Measurements from ENCODE around the gene UNC5A.

Gene UNC5A

GRCh38 chr5:176881021-176881749 lies 70.8 kb downstream of the UNC5A start:
- peak overlapping the region; percentile 52 for H3K23ac ChIP-seq (ENCODE audit: low read depth, low read length, poor library complexity)
- H3K9me3 ChIP-seq (replicated peaks in 1 of 2; ENCODE audit: control insufficient read depth in 2 of 2, insufficient read depth in 1 of 2, low read depth in 1 of 2, low read length in 2 of 2) = no peaks in the 10 kb centered on the region
- H3K18ac ChIP-seq (ENCODE audit: low read length) = peak overlapping the region; percentile 65
- no peak overlapping the region for H2BK120ac ChIP-seq (ENCODE audit: low read depth, low read length)
- H3K4me2 ChIP-seq (ENCODE audit: insufficient read depth, low read length, poor library complexity, severe bottlenecking) = no peak overlapping the region
- H3K27ac ChIP-seq (replicated peaks; ENCODE audit: low read length) = no peak overlapping the region
- H4K91ac ChIP-seq (ENCODE audit: low read depth, low read length, poor library complexity) = no peak overlapping the region
- H3K4ac ChIP-seq (ENCODE audit: low read length) = no peak overlapping the region
- H2AK5ac ChIP-seq (ENCODE audit: low read depth, low read length) = peak overlapping the region; percentile 70
- H3K14ac ChIP-seq (ENCODE audit: low read length) = no peak overlapping the region
- H4K8ac ChIP-seq (ENCODE audit: low read depth, low read length) = no peak overlapping the region
- peaks cover 0 to 25% (median 0%) of the 10 kb centered on the region in 3 experiments for H3K27me3 ChIP-seq (ENCODE audit: control insufficient read depth in 3 of 3, insufficient read depth in 3 of 3, low read depth in 1 of 3, low read length in 3 of 3)
- H3K79me1 ChIP-seq (ENCODE audit: low read depth, low read length) = no peaks in the 10 kb centered on the region
- peak overlapping the region; percentile 65 for H2BK15ac ChIP-seq (ENCODE audit: low read length)
- peak overlapping the region; percentile 12 for H3K9ac ChIP-seq (ENCODE audit: low read depth, low read length, poor library complexity)
- WGBS, 2 donors (ENCODE audit: extremely low coverage in 2 of 2, insufficient read length in 2 of 2, insufficient replicate concordance in 1 of 2) = no CpG with 5 or more reads among the region's 28 CpGs
- no peak overlapping the region for H3K4me3 ChIP-seq (ENCODE audit: low read length in 2 of 2)
- DNase-seq (ENCODE audit: low spot score) = no peak
- H2AFZ ChIP-seq (ENCODE audit: low read length) = no peak overlapping the region
- H3K4me1 ChIP-seq (ENCODE audit: control insufficient read depth in 2 of 2, insufficient read depth in 1 of 2, low read depth in 1 of 2, low read length in 2 of 2) = peaks cover 11 to 35% of the 10 kb centered on the region in 2 donors
- peak overlapping the region; percentile 50 for H2BK12ac ChIP-seq (ENCODE audit: low read length)
- no peak overlapping the region for H2BK5ac ChIP-seq (ENCODE audit: low read length)
- H3K36me3 ChIP-seq (replicated peaks in 1 of 2; ENCODE audit: control insufficient read depth in 2 of 2, insufficient read depth in 2 of 2, low read length in 2 of 2) = no peaks in the 10 kb centered on the region

GRCh38 chr5:176881816-176882566 lies 71.6 kb downstream of the UNC5A start:
- Histone ChIP-seq H3K27me3 (ENCODE audit: control insufficient read depth in 3 of 3, insufficient read depth in 3 of 3, low read depth in 1 of 3, low read length in 3 of 3) (peaks cover 0 to 17% (median 0%) of the 10 kb centered on the region in 3 experiments), H3K79me1 (ENCODE audit: low read depth, low read length) (no peaks in the 10 kb centered on the region), H4K91ac (ENCODE audit: low read depth, low read length, poor library complexity) (no peak overlapping the region), H3K18ac (ENCODE audit: low read length) (peak overlapping the region; percentile 60), H4K8ac (ENCODE audit: low read depth, low read length) (no peak overlapping the region), H2AFZ (ENCODE audit: low read length) (no peak overlapping the region), H3K14ac (ENCODE audit: low read length) (peak overlapping the region; percentile 57), H3K9ac (ENCODE audit: low read depth, low read length, poor library complexity) (peak overlapping the region; percentile 53), H2BK15ac (ENCODE audit: low read length) (peak overlapping the region; percentile 20), H2BK12ac (ENCODE audit: low read length) (no peak overlapping the region), H3K4me3 (ENCODE audit: low read length in 2 of 2) (no peak overlapping the region), H3K4ac (ENCODE audit: low read length) (no peak overlapping the region), H2BK120ac (ENCODE audit: low read depth, low read length) (no peak overlapping the region), H3K4me1 (ENCODE audit: control insufficient read depth in 2 of 2, insufficient read depth in 1 of 2, low read depth in 1 of 2, low read length in 2 of 2) (peaks cover 11 to 35% of the 10 kb centered on the region in 2 donors), H2AK5ac (ENCODE audit: low read depth, low read length) (peak overlapping the region; percentile 6), H2BK5ac (ENCODE audit: low read length) (no peak overlapping the region), H3K23ac (ENCODE audit: low read depth, low read length, poor library complexity) (peak overlapping the region; percentile 0), H3K27ac (replicated peaks; ENCODE audit: low read length) (no peak overlapping the region), H3K36me3 (replicated peaks in 1 of 2; ENCODE audit: control insufficient read depth in 2 of 2, insufficient read depth in 2 of 2, low read length in 2 of 2) (no peaks in the 10 kb centered on the region), H3K4me2 (ENCODE audit: insufficient read depth, low read length, poor library complexity, severe bottlenecking) (no peak overlapping the region), H3K9me3 (replicated peaks in 1 of 2; ENCODE audit: control insufficient read depth in 2 of 2, insufficient read depth in 1 of 2, low read depth in 1 of 2, low read length in 2 of 2) (peaks cover 0 to 1% of the 10 kb centered on the region in 2 donors)
- DNase-seq (ENCODE audit: low spot score) = no peak
- no CpG with 5 or more reads among the region's 25 CpGs for WGBS, 2 donors (ENCODE audit: extremely low coverage in 2 of 2, insufficient read length in 2 of 2, insufficient replicate concordance in 1 of 2)

GRCh38 chr5:176882567-176882903 lies 72.2 kb downstream of the UNC5A start:
- H2BK15ac ChIP-seq (ENCODE audit: low read length) = peak overlapping the region; percentile 20
- H3K9ac ChIP-seq (ENCODE audit: low read depth, low read length, poor library complexity) = peak overlapping the region; percentile 18
- H3K4me2 ChIP-seq (ENCODE audit: insufficient read depth, low read length, poor library complexity, severe bottlenecking) = no peak overlapping the region
- H3K4me3 ChIP-seq (ENCODE audit: low read length in 2 of 2) = no peak overlapping the region
- peaks cover 7 to 35% of the 10 kb centered on the region in 2 donors for H3K4me1 ChIP-seq (ENCODE audit: control insufficient read depth in 2 of 2, insufficient read depth in 1 of 2, low read depth in 1 of 2, low read length in 2 of 2)
- no peak overlapping the region for H2BK12ac ChIP-seq (ENCODE audit: low read length)
- no peak overlapping the region for H2BK5ac ChIP-seq (ENCODE audit: low read length)
- no peak overlapping the region for H4K8ac ChIP-seq (ENCODE audit: low read depth, low read length)
- no peak overlapping the region for H4K91ac ChIP-seq (ENCODE audit: low read depth, low read length, poor library complexity)
- no peaks in the 10 kb centered on the region for H3K79me1 ChIP-seq (ENCODE audit: low read depth, low read length)
- H3K27me3 ChIP-seq (ENCODE audit: control insufficient read depth in 3 of 3, insufficient read depth in 3 of 3, low read depth in 1 of 3, low read length in 3 of 3) = peaks cover 0 to 12% (median 0%) of the 10 kb centered on the region in 3 experiments
- H3K14ac ChIP-seq (ENCODE audit: low read length) = no peak overlapping the region
- no peak overlapping the region for H2BK120ac ChIP-seq (ENCODE audit: low read depth, low read length)
- no peak overlapping the region for H2AFZ ChIP-seq (ENCODE audit: low read length)
- no peak overlapping the region for H3K4ac ChIP-seq (ENCODE audit: low read length)
- H3K18ac ChIP-seq (ENCODE audit: low read length) = no peak overlapping the region
- no peak overlapping the region for H3K23ac ChIP-seq (ENCODE audit: low read depth, low read length, poor library complexity)
- no CpG with 5 or more reads among the region's 6 CpGs for WGBS, 2 donors (ENCODE audit: extremely low coverage in 2 of 2, insufficient read length in 2 of 2, insufficient replicate concordance in 1 of 2)
- no peak for DNase-seq (ENCODE audit: low spot score)
- H2AK5ac ChIP-seq (ENCODE audit: low read depth, low read length) = no peak overlapping the region
- peaks cover 0 to 2% of the 10 kb centered on the region in 2 donors for H3K9me3 ChIP-seq (replicated peaks in 1 of 2; ENCODE audit: control insufficient read depth in 2 of 2, insufficient read depth in 1 of 2, low read depth in 1 of 2, low read length in 2 of 2)
- H3K27ac ChIP-seq (replicated peaks; ENCODE audit: low read length) = no peak overlapping the region
- H3K36me3 ChIP-seq (replicated peaks in 1 of 2; ENCODE audit: control insufficient read depth in 2 of 2, insufficient read depth in 2 of 2, low read length in 2 of 2) = no peaks in the 10 kb centered on the region
